Measurements from ENCODE around the gene USO1. TPM values are rescaled to one million over a fixed set of nuclear protein-coding genes. Genes with fewer than 3 reads are reported as not detected.
"Not testable (repeated sequence)": the region's sequence is repeated elsewhere in the genome, so short reads cannot be mapped to it uniquely, and the experiment has no call there.

Gene USO1
- total and polyA plus RNA-seq, 2 experiments from 2014 or later = 74.2 to 117 TPM

DNA sequence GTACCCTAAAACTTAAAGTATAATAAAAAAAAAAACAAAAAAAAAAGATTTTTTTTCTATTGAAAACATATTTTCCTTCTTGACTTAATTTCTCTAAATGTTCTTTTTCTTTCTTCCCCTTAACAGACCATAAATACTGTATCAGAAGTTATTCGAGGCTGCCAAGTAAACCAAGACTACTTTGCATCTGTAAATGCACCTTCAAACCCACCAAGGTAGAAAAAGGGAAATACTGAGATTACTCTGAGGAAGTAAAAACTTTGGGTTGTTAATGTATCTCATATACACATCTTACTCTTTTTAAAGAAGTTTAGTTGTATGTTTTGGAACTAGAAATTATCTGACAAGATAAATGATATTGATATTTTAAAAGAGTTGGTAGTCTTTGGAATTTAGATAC, 65.6 kb downstream of the USO1 start:
- H3K4me2 ChIP-seq (ENCODE audit: unreplicated experiment) = no peak overlapping the region
- no peak overlapping the region for H2AFZ ChIP-seq
- no peak for TF ChIP-seq EZH2 (IDR thresholded peaks at IDR 0.05; ENCODE audit: insufficient read depth, poor library complexity, severe bottlenecking)
- no peak for TF ChIP-seq EZH2phosphoT487 (IDR thresholded peaks at IDR 0.05; ENCODE audit: insufficient read depth, low read depth)
- H3K4me1 ChIP-seq (ENCODE audit: insufficient read depth) = no peaks in the 10 kb centered on the region
- DNase-seq = no peak
- H3K9ac ChIP-seq = no peak overlapping the region
- no peak overlapping the region for H3K27ac ChIP-seq
- 93 to 98% methylated on average over 1 of the region's 1 CpG for WGBS, 2 experiments (ENCODE audit: low coverage in 1 of 2, low lambda C conversion rate in 2 of 2, missing lambda C conversion rate in 2 of 2)
- H3F3A ChIP-seq (ENCODE audit: insufficient read depth) = peaks cover 11% of the 10 kb centered on the region
- no peaks in the 10 kb centered on the region for H3K9me3 ChIP-seq (ENCODE audit: low read depth)
- peaks cover 78% of the 10 kb centered on the region for H3K36me3 ChIP-seq (ENCODE audit: low read depth)
- H3K27me3 ChIP-seq (replicated peaks; ENCODE audit: insufficient read depth) = no peaks in the 10 kb centered on the region
- in situ Hi-C loops (cut with MboI) = no loop called here
- H4K20me1 ChIP-seq (ENCODE audit: insufficient read depth) = no peaks in the 10 kb centered on the region
- no peaks in the 10 kb centered on the region for H3K9me2 ChIP-seq (ENCODE audit: insufficient read depth)
- H3K4me3 ChIP-seq = no peak overlapping the region
- H3K79me2 ChIP-seq (ENCODE audit: insufficient read depth) = no peaks in the 10 kb centered on the region; the same call in 1 of the 2 replicates

DNA sequence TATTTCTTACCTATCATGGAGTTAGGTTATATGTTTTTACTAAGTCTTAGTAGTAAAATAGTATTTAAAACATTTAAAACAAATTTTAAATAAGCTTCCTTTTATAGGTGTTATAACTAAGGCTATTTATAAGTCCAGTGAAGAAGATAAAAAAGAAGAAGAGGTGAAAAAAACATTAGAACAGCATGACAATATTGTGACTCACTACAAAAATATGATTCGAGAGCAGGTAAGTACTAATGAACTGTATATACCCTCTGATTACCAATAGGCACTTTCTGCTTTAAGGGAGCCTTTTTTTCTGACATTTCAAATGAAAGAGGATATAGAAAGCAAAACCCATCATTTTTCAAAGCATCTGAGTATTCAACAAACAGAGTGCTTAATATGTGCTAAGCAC, 76.6 kb downstream of the USO1 start:
- Histone ChIP-seq H3K9me3 (ENCODE audit: low read depth) (no peaks in the 10 kb centered on the region), H3K36me3 (ENCODE audit: low read depth) (peaks cover 74% of the 10 kb centered on the region), H3K9ac (no peak overlapping the region), H3K4me3 (no peak overlapping the region), H3K4me1 (ENCODE audit: insufficient read depth) (peaks cover 10% of the 10 kb centered on the region), H3F3A (ENCODE audit: insufficient read depth) (no peaks in the 10 kb centered on the region), H2AFZ (no peak overlapping the region), H4K20me1 (ENCODE audit: insufficient read depth) (no peaks in the 10 kb centered on the region), H3K27me3 (replicated peaks; ENCODE audit: insufficient read depth) (no peaks in the 10 kb centered on the region), H3K4me2 (ENCODE audit: unreplicated experiment) (peak overlapping the region; percentile 19), H3K27ac (no peak overlapping the region), H3K79me2 (ENCODE audit: insufficient read depth) (peaks cover 35% of the 10 kb centered on the region), H3K9me2 (ENCODE audit: insufficient read depth) (no peaks in the 10 kb centered on the region)
- DNase-seq = peak; percentile 55
- in situ Hi-C loops (cut with MboI) = no loop called here
- WGBS, 2 experiments (ENCODE audit: low coverage in 1 of 2, low lambda C conversion rate in 2 of 2, missing lambda C conversion rate in 2 of 2) = 2 to 4% methylated on average over 1 of the region's 1 CpG
- TF ChIP-seq EZH2 (IDR thresholded peaks at IDR 0.05; ENCODE audit: insufficient read depth, poor library complexity, severe bottlenecking) (no peak), EZH2phosphoT487 (IDR thresholded peaks at IDR 0.05; ENCODE audit: insufficient read depth, low read depth) (no peak)

DNA sequence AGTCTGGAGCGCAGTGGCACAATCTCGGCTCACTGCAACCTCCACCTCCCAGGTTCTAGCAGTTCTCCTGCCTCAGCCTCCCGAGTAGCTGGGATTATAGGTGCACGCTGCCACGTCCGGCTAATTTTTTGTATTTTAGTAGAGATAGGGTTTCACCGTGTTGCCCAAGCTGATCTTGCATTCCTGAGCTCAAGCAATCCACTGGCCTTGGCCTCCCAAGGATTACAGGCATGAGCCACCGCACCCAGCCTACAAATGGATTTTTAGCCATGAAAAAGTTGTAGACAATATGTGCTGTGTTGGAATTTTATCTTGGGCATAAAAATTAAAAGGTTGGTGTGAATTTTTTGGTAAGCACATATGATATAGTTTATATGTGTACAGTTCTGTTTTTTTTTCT, 81.7 kb downstream of the USO1 start:
- H3K9me3 ChIP-seq (ENCODE audit: low read depth); H3K9me2 ChIP-seq (ENCODE audit: insufficient read depth); H3F3A ChIP-seq (ENCODE audit: insufficient read depth); H3K4me1 ChIP-seq (ENCODE audit: insufficient read depth); H2AFZ ChIP-seq; H3K27me3 ChIP-seq (replicated peaks; ENCODE audit: insufficient read depth); H3K4me2 ChIP-seq (ENCODE audit: unreplicated experiment); in situ Hi-C loops (cut with MboI); H3K4me3 ChIP-seq; DNase-seq; H3K27ac ChIP-seq; H4K20me1 ChIP-seq (ENCODE audit: insufficient read depth); H3K9ac ChIP-seq: not testable (repeated sequence)
- peaks cover 84% of the 10 kb centered on the region for H3K36me3 ChIP-seq (ENCODE audit: low read depth)
- peaks cover 13% of the 10 kb centered on the region for H3K79me2 ChIP-seq (ENCODE audit: insufficient read depth)
- WGBS, 2 experiments (ENCODE audit: low coverage in 1 of 2, low lambda C conversion rate in 2 of 2, missing lambda C conversion rate in 2 of 2) = 85 to 87% methylated on average over 8 of the region's 8 CpGs

DNA sequence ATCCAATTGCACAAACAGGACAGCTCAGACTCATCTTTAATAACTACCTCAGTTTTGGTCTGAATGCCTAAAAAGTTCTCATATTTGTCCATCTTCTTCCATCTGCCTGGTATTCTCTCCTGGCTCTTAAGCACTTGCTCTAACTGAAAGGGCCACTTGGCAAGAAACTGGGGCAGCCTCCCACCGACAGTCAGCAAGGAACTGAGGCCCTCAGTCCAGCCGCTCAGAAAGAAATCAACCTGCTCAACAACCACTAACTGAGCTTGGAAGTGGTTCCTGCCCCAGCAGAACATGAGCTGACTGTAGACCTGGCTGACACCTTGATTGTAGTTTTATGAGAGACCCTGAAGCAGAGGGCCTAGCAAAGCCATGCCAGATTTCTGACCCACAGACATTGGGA, 93.5 kb downstream of the USO1 start:
- WGBS, 2 experiments (ENCODE audit: low coverage in 1 of 2, low lambda C conversion rate in 2 of 2, missing lambda C conversion rate in 2 of 2) = 76 to 82% methylated on average over 2 of the region's 2 CpGs
- no peak overlapping the region for H3K4me2 ChIP-seq (ENCODE audit: unreplicated experiment)
- H3K4me3 ChIP-seq = no peak overlapping the region
- no peaks in the 10 kb centered on the region for H3K4me1 ChIP-seq (ENCODE audit: insufficient read depth)
- H3K27me3 ChIP-seq (replicated peaks; ENCODE audit: insufficient read depth) = no peaks in the 10 kb centered on the region
- H2AFZ ChIP-seq = no peak overlapping the region
- DNase-seq = no peak
- H3F3A ChIP-seq (ENCODE audit: insufficient read depth) = peaks cover 10% of the 10 kb centered on the region
- TF ChIP-seq EZH2phosphoT487 (IDR thresholded peaks at IDR 0.05; ENCODE audit: insufficient read depth, low read depth) = no peak
- no peak for TF ChIP-seq EZH2 (IDR thresholded peaks at IDR 0.05; ENCODE audit: insufficient read depth, poor library complexity, severe bottlenecking)
- no peak overlapping the region for H3K9ac ChIP-seq
- H4K20me1 ChIP-seq (ENCODE audit: insufficient read depth) = no peaks in the 10 kb centered on the region
- H3K9me3 ChIP-seq (ENCODE audit: low read depth) = no peaks in the 10 kb centered on the region
- H3K27ac ChIP-seq = no peak overlapping the region
- peaks cover 33% of the 10 kb centered on the region for H3K36me3 ChIP-seq (ENCODE audit: low read depth)
- H3K9me2 ChIP-seq (ENCODE audit: insufficient read depth) = no peaks in the 10 kb centered on the region
- in situ Hi-C loops (cut with MboI) = no loop called here
- H3K79me2 ChIP-seq (ENCODE audit: insufficient read depth) = no peaks in the 10 kb centered on the region

DNA sequence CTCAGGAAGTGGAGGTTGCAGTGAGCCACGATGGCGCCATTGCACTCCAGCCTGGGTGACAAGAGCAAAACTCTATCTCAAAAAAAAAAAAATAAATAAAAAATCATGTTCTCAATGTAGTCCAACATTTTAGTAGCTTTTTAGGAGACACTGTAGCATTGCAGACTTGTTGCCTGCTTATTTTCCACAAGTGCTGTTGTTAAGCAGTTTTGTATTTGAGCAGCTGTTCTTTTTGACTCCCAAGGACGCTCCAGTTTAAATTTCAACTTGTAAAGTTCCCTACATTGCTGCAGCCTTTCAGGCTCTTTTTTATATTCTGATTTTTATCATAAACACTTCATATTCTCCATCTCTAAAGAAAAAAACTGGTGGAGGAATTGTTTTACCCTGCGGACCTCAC, 94.7 kb downstream of the USO1 start:
- Histone ChIP-seq H3K27ac (no peak overlapping the region), H3K4me2 (ENCODE audit: unreplicated experiment) (no peak overlapping the region)

More for the DNA sequence above, 94.7 kb downstream of the USO1 start:
- DNase-seq = no peak
- no peaks in the 10 kb centered on the region for H3K9me2 ChIP-seq (ENCODE audit: insufficient read depth)
- H3K4me1 ChIP-seq (ENCODE audit: insufficient read depth) = no peaks in the 10 kb centered on the region
- peaks cover 17% of the 10 kb centered on the region for H3F3A ChIP-seq (ENCODE audit: insufficient read depth)
- H3K79me2 ChIP-seq (ENCODE audit: insufficient read depth) = no peaks in the 10 kb centered on the region
- peaks cover 22% of the 10 kb centered on the region for H3K36me3 ChIP-seq (ENCODE audit: low read depth)
- no peak overlapping the region for H3K9ac ChIP-seq
- TF ChIP-seq EZH2phosphoT487 (IDR thresholded peaks at IDR 0.05; ENCODE audit: insufficient read depth, low read depth) (no peak), EZH2 (IDR thresholded peaks at IDR 0.05; ENCODE audit: insufficient read depth, poor library complexity, severe bottlenecking) (no peak)
- H2AFZ ChIP-seq = no peak overlapping the region
- 67 to 74% methylated on average over 3 to 4 of the region's 4 CpGs for WGBS, 2 experiments (ENCODE audit: low coverage in 1 of 2, low lambda C conversion rate in 2 of 2, missing lambda C conversion rate in 2 of 2)
- no peaks in the 10 kb centered on the region for H3K27me3 ChIP-seq (replicated peaks; ENCODE audit: insufficient read depth)
- no peaks in the 10 kb centered on the region for H4K20me1 ChIP-seq (ENCODE audit: insufficient read depth)
- H3K4me3 ChIP-seq = no peak overlapping the region
- in situ Hi-C loops (cut with MboI) = no loop called here
- no peaks in the 10 kb centered on the region for H3K9me3 ChIP-seq (ENCODE audit: low read depth)
